Parathyroid adenoma (tissue), 2 donors: ENCODE data around the gene KIAA1191.

ENCODE experiments used
- H2AFZ ChIP-seq: fragments of 300-600 bp; sonication (generic); one replicate; pipeline ENCODE4 v1.7.0; 2017; ENCODE audit warnings: antibody characterized with exemption, mild to moderate bottlenecking
- H3K27ac ChIP-seq: fragments of 300-600 bp; sonication (generic); one replicate; pipeline ENCODE4 v1.7.0; 2017
- H3K27me3 ChIP-seq: fragments of 300-600 bp; sonication (generic); one replicate; pipeline ENCODE4 v1.7.0; 2017; ENCODE audit warnings: low read length; ENCODE audit not compliant: control insufficient read depth, insufficient read depth
- H3K36me3 ChIP-seq: fragments of 300-600 bp; sonication (generic); one replicate; pipeline ENCODE4 v1.7.0; 2017; ENCODE audit warnings: low read length; ENCODE audit not compliant: control insufficient read depth, insufficient read depth
- H3K4me1 ChIP-seq: fragments of 300-600 bp; sonication (generic); one replicate; pipeline ENCODE4 v1.7.0; 2017; ENCODE audit warnings: control low read depth
- H3K4me2 ChIP-seq: fragments of 300-600 bp; sonication (generic); one replicate; pipeline ENCODE4 v1.7.0; 2017; ENCODE audit warnings: low read length
- H3K4me3 ChIP-seq: fragments of 300-600 bp; sonication (generic); one replicate; pipeline ENCODE4 v1.7.0; 2017; ENCODE audit warnings: low read depth, low read length
- H3K79me2 ChIP-seq: fragments of 300-600 bp; sonication (generic); one replicate; pipeline ENCODE4 v1.7.0; 2017; ENCODE audit warnings: control low read depth
- H3K9ac ChIP-seq: fragments of 300-600 bp; sonication (generic); one replicate; pipeline ENCODE4 v1.7.0; 2017; ENCODE audit warnings: mild to moderate bottlenecking
- H3K9me3 ChIP-seq: fragments of 300-600 bp; sonication (generic); one replicate; pipeline ENCODE4 v1.7.0; 2017; ENCODE audit warnings: low read length; ENCODE audit not compliant: control insufficient read depth
- TF ChIP-seq, protein P1 (sequence below): fragments of 300-600 bp; sonication (generic); IDR thresholded peaks from one replicate; pipeline ENCODE4 v1.7.0; 2017; ENCODE audit warnings: antibody characterized with exemption, mild to moderate bottlenecking
- donor health status: primary hyperparathyroidism.

The KIAA1191 gene

DNA sequence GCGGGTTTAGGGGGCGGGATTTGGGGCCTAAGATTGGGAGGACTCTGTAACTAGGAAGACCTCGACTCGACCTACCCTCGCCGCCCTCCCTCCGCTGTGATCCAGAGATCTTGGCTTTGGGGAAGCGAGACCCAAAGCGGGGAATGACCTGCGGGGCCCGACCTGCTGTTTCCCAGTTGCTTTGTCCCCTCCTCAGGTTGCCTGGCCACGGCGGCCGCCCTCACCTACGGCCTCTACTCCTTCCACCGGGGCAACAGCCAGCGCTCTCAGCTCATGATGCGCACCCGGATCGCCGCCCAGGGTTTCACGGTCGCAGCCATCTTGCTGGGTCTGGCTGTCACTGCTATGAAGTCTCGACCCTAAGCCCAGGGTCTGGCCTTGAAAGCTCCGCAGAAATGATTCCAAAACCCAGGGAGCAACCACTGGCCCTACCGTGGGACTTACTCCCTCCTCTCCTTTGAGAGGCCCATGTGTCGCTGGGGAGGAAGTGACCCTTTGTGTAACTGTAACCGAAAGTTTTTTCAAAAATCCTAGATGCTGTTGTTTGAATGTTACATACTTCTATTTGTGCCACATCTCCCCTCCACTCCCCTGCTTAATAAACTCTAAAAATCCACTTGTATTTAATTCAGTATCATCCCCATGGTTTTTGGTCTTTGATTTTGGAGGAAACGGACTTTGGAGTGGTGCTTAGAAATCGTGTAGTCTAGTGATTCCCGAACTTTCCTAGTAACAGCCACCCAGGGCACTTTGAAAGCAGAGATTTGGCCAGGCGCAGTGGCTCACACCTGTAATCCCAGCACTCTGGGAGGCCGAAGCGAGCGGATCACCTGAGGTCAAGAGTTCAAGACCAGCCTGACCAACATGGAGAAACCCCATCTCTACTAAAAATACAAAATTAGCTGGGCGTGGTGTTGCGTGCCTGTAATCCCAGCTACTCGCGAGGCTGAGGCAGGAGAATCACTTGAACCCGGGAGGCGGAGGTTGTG, 27.9 kb upstream of the KIAA1191 start:
- Histone ChIP-seq H3K36me3 (no peaks in the 10 kb centered on the region), H3K79me2 (peaks cover 29% of the 10 kb centered on the region), H3K27me3 (no peaks in the 10 kb centered on the region), H3K4me1 (peaks cover 15% of the 10 kb centered on the region), H3K9ac (peak overlapping the region; percentile 82), H3K27ac (peak overlapping the region; percentile 100), H3K4me3 (peak overlapping the region; percentile 85), H3K4me2 (peak overlapping the region; percentile 73), H2AFZ (peak overlapping the region; percentile 99), H3K9me3 (no peaks in the 10 kb centered on the region)
- TF ChIP-seq, protein P1, sequence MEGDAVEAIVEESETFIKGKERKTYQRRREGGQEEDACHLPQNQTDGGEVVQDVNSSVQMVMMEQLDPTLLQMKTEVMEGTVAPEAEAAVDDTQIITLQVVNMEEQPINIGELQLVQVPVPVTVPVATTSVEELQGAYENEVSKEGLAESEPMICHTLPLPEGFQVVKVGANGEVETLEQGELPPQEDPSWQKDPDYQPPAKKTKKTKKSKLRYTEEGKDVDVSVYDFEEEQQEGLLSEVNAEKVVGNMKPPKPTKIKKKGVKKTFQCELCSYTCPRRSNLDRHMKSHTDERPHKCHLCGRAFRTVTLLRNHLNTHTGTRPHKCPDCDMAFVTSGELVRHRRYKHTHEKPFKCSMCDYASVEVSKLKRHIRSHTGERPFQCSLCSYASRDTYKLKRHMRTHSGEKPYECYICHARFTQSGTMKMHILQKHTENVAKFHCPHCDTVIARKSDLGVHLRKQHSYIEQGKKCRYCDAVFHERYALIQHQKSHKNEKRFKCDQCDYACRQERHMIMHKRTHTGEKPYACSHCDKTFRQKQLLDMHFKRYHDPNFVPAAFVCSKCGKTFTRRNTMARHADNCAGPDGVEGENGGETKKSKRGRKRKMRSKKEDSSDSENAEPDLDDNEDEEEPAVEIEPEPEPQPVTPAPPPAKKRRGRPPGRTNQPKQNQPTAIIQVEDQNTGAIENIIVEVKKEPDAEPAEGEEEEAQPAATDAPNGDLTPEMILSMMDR: no peak

DNA sequence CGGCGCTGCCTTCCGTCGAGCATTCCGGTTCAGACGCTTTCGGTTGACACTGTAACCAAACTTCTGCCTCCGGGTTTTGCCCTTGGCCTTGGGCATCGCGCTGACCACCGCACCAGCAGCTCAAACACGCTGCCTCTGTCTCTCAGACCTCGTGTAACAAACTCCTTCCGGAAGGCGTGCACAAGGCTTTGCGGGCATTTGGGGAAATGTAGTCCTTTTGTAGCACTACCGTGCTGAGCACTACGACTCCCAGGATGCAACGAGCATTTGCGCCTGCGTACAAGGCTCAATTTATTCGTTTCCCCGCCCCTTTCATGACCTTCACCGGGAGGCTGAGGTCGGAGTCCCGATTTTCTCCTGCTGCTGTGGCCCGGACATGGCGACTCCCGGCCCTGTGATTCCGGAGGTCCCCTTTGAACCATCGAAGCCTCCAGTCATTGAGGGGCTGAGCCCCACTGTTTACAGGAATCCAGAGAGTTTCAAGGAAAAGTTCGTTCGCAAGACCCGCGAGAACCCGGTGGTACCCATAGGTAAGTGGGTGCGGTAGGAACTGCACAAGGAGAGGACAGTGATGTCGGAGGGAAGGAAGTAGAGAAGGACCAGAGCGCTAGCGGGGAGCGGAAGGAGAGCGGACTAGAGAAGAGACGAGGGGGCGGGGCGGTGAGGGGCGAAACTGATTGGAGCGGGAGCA, 27.0 kb upstream of the KIAA1191 start, which contains the start of the genes HIGD2A and NOP16:
TSS of gene HIGD2A (plus strand) at position 308 of the 691 bp plus-strand sequence. CDS start at position 377, 69 bp downstream.
TSS of gene NOP16 (minus strand) at position 155 of the 691 bp plus-strand sequence. CDS start at position 96, 59 bp downstream.
- Histone ChIP-seq H3K4me3 (peak within 1 kb of the TSS; percentile 85), H2AFZ (peak within 1 kb of the TSS; percentile 99), H3K27ac (peak within 1 kb of the TSS; percentile 100), H3K36me3 (no peaks in the 10 kb centered on the region), H3K27me3 (no peaks in the 10 kb centered on the region), H3K9me3 (no peaks in the 10 kb centered on the region), H3K4me2 (peak within 1 kb of the TSS; percentile 96), H3K4me1 (peaks cover 15% of the 10 kb centered on the region), H3K79me2 (peaks cover 24% of the 10 kb centered on the region), H3K9ac (peak within 1 kb of the TSS; percentile 93)
- TF ChIP-seq, protein P1: peak; percentile 17

- TF ChIP-seq, protein P1: no peak
- no peaks in the 10 kb centered on the region for H3K36me3 ChIP-seq
- H3K27me3 ChIP-seq: no peaks in the 10 kb centered on the region
- H3K9me3 ChIP-seq: no peaks in the 10 kb centered on the region
- peak overlapping the region; percentile 93 for H3K9ac ChIP-seq
- peak overlapping the region; percentile 96 for H3K4me2 ChIP-seq
- H3K4me1 ChIP-seq: peaks cover 15% of the 10 kb centered on the region
- H3K4me3 ChIP-seq: peak overlapping the region; percentile 85
- H3K79me2 ChIP-seq: peaks cover 19% of the 10 kb centered on the region
- H3K27ac ChIP-seq: peak overlapping the region; percentile 100
- peak overlapping the region; percentile 99 for H2AFZ ChIP-seq
Measured at GRCh38 chr5:176388003-176388443, 26.5 kb upstream of the KIAA1191 start.

DNA sequence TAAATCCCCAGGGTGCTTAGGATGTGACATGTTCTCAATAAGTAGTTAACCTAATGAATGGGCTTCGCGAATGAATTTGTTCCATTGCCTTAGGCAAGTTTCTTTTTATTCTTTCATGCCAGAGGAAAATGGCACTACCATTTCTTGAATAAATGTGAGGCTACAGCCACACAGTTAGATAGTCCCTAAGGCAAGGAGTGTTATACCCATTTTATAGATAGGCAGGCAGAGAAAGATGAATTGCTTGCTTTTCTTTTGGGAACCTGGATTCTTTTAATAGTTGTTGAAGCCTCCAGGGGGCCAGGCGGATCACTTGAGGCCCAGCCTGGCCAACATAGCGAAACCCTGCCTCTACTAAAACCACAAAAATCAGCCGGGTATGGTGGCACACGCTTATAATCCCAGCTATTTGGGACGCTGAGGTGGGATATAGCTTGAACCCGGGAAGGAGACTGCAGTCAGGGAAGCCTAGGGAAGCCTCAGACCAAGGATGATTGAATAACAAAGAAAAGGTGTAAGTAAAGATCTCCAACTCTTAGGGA, 25.9 kb upstream of the KIAA1191 start:
- TF ChIP-seq, protein P1: no peak
- H3K4me3 ChIP-seq: peak overlapping the region; percentile 85
- H3K9me3 ChIP-seq: no peaks in the 10 kb centered on the region
- no peaks in the 10 kb centered on the region for H3K27me3 ChIP-seq
- H3K9ac ChIP-seq: no peak overlapping the region
- no peaks in the 10 kb centered on the region for H3K36me3 ChIP-seq
- peaks cover 15% of the 10 kb centered on the region for H3K4me1 ChIP-seq
- H3K27ac ChIP-seq: no peak overlapping the region
- peaks cover 13% of the 10 kb centered on the region for H3K79me2 ChIP-seq
- H2AFZ ChIP-seq: no peak overlapping the region
- H3K4me2 ChIP-seq: peak overlapping the region; percentile 96
